ENCODE measurements around the gene DIAPH2. TPM values are rescaled to one million over a fixed set of nuclear protein-coding genes. Genes with fewer than 3 reads are reported as not detected.
A peak's percentile ranks its signal among the peaks of the same experiment; 100 is the strongest.

DIAPH2 gene
- total and polyA plus RNA-seq, 9 of the 15 experiments (the other 6 are each of a cell fraction or from before 2014, with no cell fraction given), result 0.01 to 0.18 (median 0.07) TPM; not detected in 1

- no peak for DNase-seq (ENCODE audit: extremely low read depth in 1 of 4, low spot score in 3 of 4)
- Histone ChIP-seq H3K36me3 (ENCODE audit: control insufficient read depth, insufficient read depth, low read length) (no peaks in the 10 kb centered on the region), H2AFZ (ENCODE audit: low read depth, low read length) (no peak overlapping the region), H3K9me1 (ENCODE audit: control insufficient read depth, insufficient read depth, low read length) (no peaks in the 10 kb centered on the region), H3K27me3 (ENCODE audit: control insufficient read depth in 2 of 2, insufficient read depth in 2 of 2, low read length in 2 of 2) (no peaks in the 10 kb centered on the region), H3K4me1 (replicated peaks in 1 of 2; ENCODE audit: control insufficient read depth in 2 of 2, insufficient read depth in 2 of 2, low read length in 2 of 2) (no peaks in the 10 kb centered on the region), H3K9me3 (replicated peaks; ENCODE audit: control insufficient read depth, insufficient read depth, low read depth, low read length) (no peaks in the 10 kb centered on the region), H3K9ac (ENCODE audit: insufficient read depth in 1 of 2, low read depth in 2 of 2, low read length in 2 of 2) (no peak overlapping the region), H3K79me2 (ENCODE audit: control insufficient read depth, insufficient read depth, low read length) (no peaks in the 10 kb centered on the region), H3K4me2 (ENCODE audit: insufficient read depth, low read length) (no peak overlapping the region), H4K20me1 (replicated peaks; ENCODE audit: control insufficient read depth, insufficient read depth, low read length) (no peaks in the 10 kb centered on the region), H3K4me3 (no peak overlapping the region), H3K27ac (ENCODE audit: extremely low read depth, low read depth, low read length) (no peak overlapping the region)
- ATAC-seq, result no peak
- in situ Hi-C loops (cut with MboI) (no loop called here), intact Hi-C loops (cut with micrococcal nuclease) (no loop called here)
- POLR2A ChIA-PET, result no interaction called here
- TF ChIP-seq RFX5 (IDR thresholded peaks at IDR 0.05; ENCODE audit: low read depth, low read length), result no peak
- TF ChIP-seq ZFX (CRISPR knock-in tag; IDR thresholded peaks at IDR 0.05), result no peak
- no peak for TF ChIP-seq ZNF695 (CRISPR knock-in tag; IDR thresholded peaks at IDR 0.05)
- TF ChIP-seq HOXB6 (CRISPR knock-in tag; IDR thresholded peaks at IDR 0.05; ENCODE audit: borderline replicate concordance), result no peak
- FAIRE-seq, result no peak
- CTCF ChIA-PET (ENCODE audit: low intra/inter-chr PET ratio), result no interaction called here
- no CpG with 5 or more reads among the region's 6 CpGs for WGBS (ENCODE audit: insufficient coverage, low coverage, missing lambda C conversion rate)
- BruUV-seq (replicated peaks), result no TSS peak
These were observed 326.9 kb downstream of the DIAPH2 start for GRCh38 chrX:97011540-97011939.

GRCh38 chrX:97016106-97016505, 331.5 kb downstream of the DIAPH2 start:
- WGBS (ENCODE audit: insufficient coverage, low coverage, missing lambda C conversion rate), result 0% methylated on average over 2 of the region's 2 CpGs
- FAIRE-seq (no peak), DNase-seq (ENCODE audit: extremely low read depth in 1 of 4, low spot score in 3 of 4) (no peak), ATAC-seq (no peak)
- Histone ChIP-seq H3K9ac (ENCODE audit: insufficient read depth in 1 of 2, low read depth in 2 of 2, low read length in 2 of 2) (no peak overlapping the region), H3K4me2 (ENCODE audit: insufficient read depth, low read length) (no peak overlapping the region), H3K9me1 (ENCODE audit: control insufficient read depth, insufficient read depth, low read length) (no peaks in the 10 kb centered on the region), H3K79me2 (ENCODE audit: control insufficient read depth, insufficient read depth, low read length) (no peaks in the 10 kb centered on the region), H3K9me3 (replicated peaks; ENCODE audit: control insufficient read depth, insufficient read depth, low read depth, low read length) (no peaks in the 10 kb centered on the region), H2AFZ (ENCODE audit: low read depth, low read length) (no peak overlapping the region), H3K27me3 (ENCODE audit: control insufficient read depth in 2 of 2, insufficient read depth in 2 of 2, low read length in 2 of 2) (no peaks in the 10 kb centered on the region), H4K20me1 (replicated peaks; ENCODE audit: control insufficient read depth, insufficient read depth, low read length) (no peaks in the 10 kb centered on the region), H3K4me1 (replicated peaks in 1 of 2; ENCODE audit: control insufficient read depth in 2 of 2, insufficient read depth in 2 of 2, low read length in 2 of 2) (no peaks in the 10 kb centered on the region), H3K36me3 (ENCODE audit: control insufficient read depth, insufficient read depth, low read length) (no peaks in the 10 kb centered on the region), H3K27ac (ENCODE audit: extremely low read depth, low read depth, low read length) (no peak overlapping the region), H3K4me3 (no peak overlapping the region)
- ChIA-PET POLR2A (no interaction called here), CTCF (ENCODE audit: low intra/inter-chr PET ratio) (no interaction called here)
- intact Hi-C loops (cut with micrococcal nuclease), result no loop called here
- in situ Hi-C loops (cut with MboI), result no loop called here
- no peak for TF ChIP-seq EHMT2 (IDR thresholded peaks at IDR 0.05)
- TF ChIP-seq ATF3 (IDR thresholded peaks at IDR 0.05), result peak; percentile 32; the same call in 1 of the 2 replicates
- no peak for TF ChIP-seq ATF3 (CRISPR knock-in tag; conservative IDR thresholded peaks at IDR 0.05)
- no TSS peak for BruUV-seq (replicated peaks)
